ENCODE results near the gene KRT83. TPM values are rescaled to one million over a fixed set of nuclear protein-coding genes. Genes with fewer than 3 reads are reported as not detected.
A peak's percentile ranks its signal among the peaks of the same experiment; 100 is the strongest.

KRT83 gene
- total RNA-seq, 4 donors from 2014 or later: 0.21 TPM; not detected in 3

DNA sequence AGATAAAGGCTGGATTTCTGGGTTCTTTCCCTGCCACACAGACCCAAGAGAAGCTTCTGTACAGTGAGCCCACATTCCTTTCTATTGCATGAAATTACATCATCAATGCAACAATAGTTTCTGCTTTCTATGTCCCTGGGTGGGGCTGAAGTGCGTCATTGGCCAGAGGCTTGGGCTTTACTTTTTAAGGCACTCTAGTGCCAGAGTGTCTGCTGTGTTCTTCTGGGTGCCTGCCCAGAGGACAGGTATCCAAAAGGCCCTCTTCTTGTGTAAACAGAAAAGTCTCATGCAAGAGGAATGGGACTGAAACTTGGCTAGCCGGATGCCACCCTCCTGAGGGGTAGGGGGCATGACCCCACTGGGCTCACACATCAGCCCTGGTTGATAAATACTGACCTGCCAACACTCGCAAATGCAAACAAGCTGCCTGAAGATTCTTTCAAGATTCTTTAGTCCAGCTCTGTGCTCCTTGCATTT lies 40.8 kb downstream of the KRT83 start:
- no peaks in the 10 kb centered on the region for H3K4me1 ChIP-seq
- no peaks in the 10 kb centered on the region for H3K36me3 ChIP-seq
- peak overlapping the region; percentile 47 to 65 for H3K27ac ChIP-seq
- no peaks in the 10 kb centered on the region for H3K9me3 ChIP-seq
- intact Hi-C loops (cut with DNase I; ENCODE audit: low total_unique reads): no loop called here
- DNase-seq: peak; percentile 36 to 56
- TF ChIP-seq, protein P1, sequence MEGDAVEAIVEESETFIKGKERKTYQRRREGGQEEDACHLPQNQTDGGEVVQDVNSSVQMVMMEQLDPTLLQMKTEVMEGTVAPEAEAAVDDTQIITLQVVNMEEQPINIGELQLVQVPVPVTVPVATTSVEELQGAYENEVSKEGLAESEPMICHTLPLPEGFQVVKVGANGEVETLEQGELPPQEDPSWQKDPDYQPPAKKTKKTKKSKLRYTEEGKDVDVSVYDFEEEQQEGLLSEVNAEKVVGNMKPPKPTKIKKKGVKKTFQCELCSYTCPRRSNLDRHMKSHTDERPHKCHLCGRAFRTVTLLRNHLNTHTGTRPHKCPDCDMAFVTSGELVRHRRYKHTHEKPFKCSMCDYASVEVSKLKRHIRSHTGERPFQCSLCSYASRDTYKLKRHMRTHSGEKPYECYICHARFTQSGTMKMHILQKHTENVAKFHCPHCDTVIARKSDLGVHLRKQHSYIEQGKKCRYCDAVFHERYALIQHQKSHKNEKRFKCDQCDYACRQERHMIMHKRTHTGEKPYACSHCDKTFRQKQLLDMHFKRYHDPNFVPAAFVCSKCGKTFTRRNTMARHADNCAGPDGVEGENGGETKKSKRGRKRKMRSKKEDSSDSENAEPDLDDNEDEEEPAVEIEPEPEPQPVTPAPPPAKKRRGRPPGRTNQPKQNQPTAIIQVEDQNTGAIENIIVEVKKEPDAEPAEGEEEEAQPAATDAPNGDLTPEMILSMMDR (IDR thresholded peaks at IDR 0.05): no peak
- H3K4me3 ChIP-seq: no peak overlapping the region
- H3K27me3 ChIP-seq: no peaks in the 10 kb centered on the region

DNA sequence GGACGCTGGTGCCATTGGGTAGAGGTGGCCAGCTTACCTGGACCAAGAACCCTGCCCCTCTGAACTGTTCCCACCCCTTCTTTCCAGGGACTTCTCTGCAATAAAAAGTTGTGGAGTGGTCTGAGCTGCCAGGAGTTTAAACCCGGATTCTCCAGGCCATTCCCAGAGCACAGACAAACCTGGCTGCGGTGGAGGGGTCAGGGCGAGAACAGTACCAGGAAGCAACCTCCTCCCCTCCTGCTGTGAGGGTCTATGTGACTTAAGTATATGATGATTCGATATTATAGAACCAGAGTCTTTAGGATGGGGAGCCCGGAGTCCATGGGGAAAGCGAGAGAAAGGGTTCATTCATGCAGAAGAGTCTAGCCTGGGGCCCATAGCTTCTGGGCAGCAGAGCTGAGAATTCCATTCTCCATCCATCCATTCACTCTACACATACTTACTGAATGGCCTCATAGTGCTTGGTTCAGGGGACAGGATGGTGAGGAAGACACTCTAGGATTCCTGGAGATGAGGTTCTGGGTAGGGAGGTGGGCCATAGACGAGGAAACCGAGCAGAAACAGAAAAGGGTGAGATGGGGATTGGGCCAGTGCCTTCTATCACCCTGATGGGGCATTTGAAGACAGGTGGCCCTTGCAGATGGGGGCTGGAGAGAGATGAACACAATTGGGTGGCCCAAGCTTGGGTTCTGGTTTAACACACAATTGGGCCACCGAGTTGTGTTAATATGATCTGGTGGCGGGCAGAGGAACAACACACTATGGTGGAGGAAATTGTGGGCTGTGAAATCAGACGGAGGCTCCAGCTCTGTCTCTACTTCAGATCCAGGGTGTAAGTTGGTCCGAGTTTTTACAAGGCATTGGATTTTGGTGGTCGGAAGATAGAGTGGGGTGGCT lies 41.5 kb downstream of the KRT83 start:
- no peak for TF ChIP-seq POLR2A (IDR thresholded peaks at IDR 0.05)
- TF ChIP-seq, protein P1 (IDR thresholded peaks at IDR 0.05): no peak

DNA sequence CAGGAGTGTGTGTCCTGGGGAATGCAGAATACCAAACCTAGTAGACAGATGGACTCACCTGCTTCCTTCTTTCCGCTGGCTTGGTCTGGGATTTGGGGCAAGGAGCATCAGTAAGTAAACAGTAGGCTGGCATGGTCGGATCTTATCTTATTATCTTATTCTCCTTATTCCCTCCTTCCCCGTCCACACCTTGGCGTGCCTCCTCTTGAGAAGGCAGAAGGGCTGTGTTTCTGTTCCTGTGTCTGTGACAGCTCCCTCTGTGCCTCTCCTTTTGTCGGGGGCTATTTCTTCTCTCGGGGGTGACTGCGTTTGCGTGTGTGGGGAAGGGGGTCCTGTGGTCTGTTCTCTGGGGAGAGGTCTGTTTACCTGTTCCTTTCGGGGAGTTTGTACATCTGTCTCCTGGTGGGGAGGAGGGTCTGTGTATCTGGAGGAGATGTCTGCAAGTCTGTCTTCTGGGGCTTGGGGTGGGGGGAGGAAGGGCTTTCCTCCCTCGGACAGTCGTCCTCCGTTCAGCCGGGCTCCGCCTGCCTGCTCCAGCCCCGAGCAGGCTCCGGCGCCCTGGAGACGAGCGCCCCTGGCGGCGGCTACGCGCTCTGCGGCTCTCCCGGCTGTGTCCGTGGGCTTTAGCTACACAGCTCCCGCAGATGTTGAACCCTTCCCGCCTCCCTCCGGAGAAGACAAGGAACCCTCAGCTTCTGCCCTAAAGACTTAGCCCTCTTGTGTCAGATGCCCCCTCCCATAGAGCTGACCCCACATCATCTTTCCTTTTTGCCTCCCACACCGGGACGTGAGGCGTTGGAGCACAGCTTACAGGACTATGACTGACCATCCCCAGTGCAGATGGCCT lies 42.4 kb downstream of the KRT83 start:
- H3K27me3 ChIP-seq: no peaks in the 10 kb centered on the region
- no peaks in the 10 kb centered on the region for H3K9me3 ChIP-seq
- H3K4me3 ChIP-seq: no peak overlapping the region
- intact Hi-C loops (cut with DNase I; ENCODE audit: low total_unique reads): no loop called here
- no peaks in the 10 kb centered on the region for H3K4me1 ChIP-seq
- H3K36me3 ChIP-seq: no peaks in the 10 kb centered on the region
- peak; percentile 54 to 75 for DNase-seq
- peak overlapping the region in 1 of 2 donors; percentile 49 for H3K27ac ChIP-seq
- TF ChIP-seq, protein P1 (IDR thresholded peaks at IDR 0.05): peak; percentile 92 to 99 (median 92)
- peak in 1 of 2 donors; percentile 27 for TF ChIP-seq POLR2A (IDR thresholded peaks at IDR 0.05)

More for the DNA sequence above, 41.5 kb downstream of the KRT83 start:
- Histone ChIP-seq H3K4me3 (no peak overlapping the region), H3K27ac (peak overlapping the region in 1 of 2 donors; percentile 49), H3K36me3 (no peaks in the 10 kb centered on the region), H3K9me3 (no peaks in the 10 kb centered on the region), H3K4me1 (no peaks in the 10 kb centered on the region), H3K27me3 (no peaks in the 10 kb centered on the region)
- DNase-seq: no peak
- intact Hi-C loops (cut with DNase I; ENCODE audit: low total_unique reads): no loop called here

- H3K27me3 ChIP-seq: no peaks in the 10 kb centered on the region
- intact Hi-C loops (cut with DNase I; ENCODE audit: low total_unique reads): no loop called here
- H3K27ac ChIP-seq: no peak overlapping the region
- no peak overlapping the region for H3K4me3 ChIP-seq
- H3K9me3 ChIP-seq: no peaks in the 10 kb centered on the region
- no peak for DNase-seq
- no peaks in the 10 kb centered on the region for H3K4me1 ChIP-seq
- H3K36me3 ChIP-seq: no peaks in the 10 kb centered on the region
- TF ChIP-seq, protein P1 (IDR thresholded peaks at IDR 0.05): no peak
- no peak for TF ChIP-seq POLR2A (IDR thresholded peaks at IDR 0.05)
These were observed 43.5 kb downstream of the KRT83 start for GRCh38 chr12:52277486-52278245.

All from uterus (tissue), 4 donors.